HL-60 (cell line): ENCODE data around the gene MAPK11.

Source experiments
- DNase-seq, 2 experiments: peaks; one replicate each; pipeline ENCODE4 v3.0.0-alpha.2; 2010 to 2020; ENCODE audit warnings: low read depth in 1 of 2, low spot score in 1 of 2
- H3K27ac ChIP-seq: fragments of 250-450 bp; sonication (Bioruptor Pico); replicated peaks from 2 replicates; pipeline ENCODE4 v1.5.1; 2020; ENCODE audit warnings: mild to moderate bottlenecking, moderate library complexity
- H3K27me3 ChIP-seq: fragments of 250-450 bp; sonication (Bioruptor Pico); 2 replicates; pipeline ENCODE4 v1.5.1; 2021; ENCODE audit warnings: mild to moderate bottlenecking, moderate library complexity; ENCODE audit not compliant: insufficient read depth, poor library complexity, severe bottlenecking
- H3K4me3 ChIP-seq: replicated peaks from 2 replicates; pipeline ENCODE4 v1.5.1; 2011; ENCODE audit warnings: mild to moderate bottlenecking, control low read depth, low read length; ENCODE audit not compliant: insufficient read depth
- GABPA ChIP-seq: IDR thresholded peaks from 2 replicates; pipeline ENCODE4 v1.6.1; 2012; ENCODE audit warnings: low read depth
- POLR2AphosphoS5 ChIP-seq: IDR thresholded peaks from 2 replicates; pipeline ENCODE4 v1.6.1; 2012; ENCODE audit warnings: low read depth
- REST ChIP-seq: IDR thresholded peaks from 2 replicates; pipeline ENCODE4 v1.6.1; 2012; ENCODE audit warnings: low read depth; ENCODE audit not compliant: insufficient replicate concordance
- SPI1 ChIP-seq: IDR thresholded peaks from 2 replicates; pipeline ENCODE4 v1.6.1; 2012; ENCODE audit warnings: low read depth, mild to moderate bottlenecking, borderline replicate concordance
- TF ChIP-seq, protein P1 (sequence below): IDR thresholded peaks from one replicate; pipeline ENCODE4 v1.5.1; 2011; ENCODE audit warnings: low read length, control low read depth, inconsistent platforms; ENCODE audit not compliant: insufficient read depth

The MAPK11 gene

GRCh38 chr22:50215297-50216054 lies 54.7 kb downstream of the MAPK11 start:
- Histone ChIP-seq H3K4me3 (no peak overlapping the region), H3K27me3 (no peaks in the 10 kb centered on the region), H3K27ac (no peak overlapping the region)
- TF ChIP-seq SPI1 = no peak
- TF ChIP-seq REST = no peak
- TF ChIP-seq GABPA = no peak
- TF ChIP-seq, protein P1, sequence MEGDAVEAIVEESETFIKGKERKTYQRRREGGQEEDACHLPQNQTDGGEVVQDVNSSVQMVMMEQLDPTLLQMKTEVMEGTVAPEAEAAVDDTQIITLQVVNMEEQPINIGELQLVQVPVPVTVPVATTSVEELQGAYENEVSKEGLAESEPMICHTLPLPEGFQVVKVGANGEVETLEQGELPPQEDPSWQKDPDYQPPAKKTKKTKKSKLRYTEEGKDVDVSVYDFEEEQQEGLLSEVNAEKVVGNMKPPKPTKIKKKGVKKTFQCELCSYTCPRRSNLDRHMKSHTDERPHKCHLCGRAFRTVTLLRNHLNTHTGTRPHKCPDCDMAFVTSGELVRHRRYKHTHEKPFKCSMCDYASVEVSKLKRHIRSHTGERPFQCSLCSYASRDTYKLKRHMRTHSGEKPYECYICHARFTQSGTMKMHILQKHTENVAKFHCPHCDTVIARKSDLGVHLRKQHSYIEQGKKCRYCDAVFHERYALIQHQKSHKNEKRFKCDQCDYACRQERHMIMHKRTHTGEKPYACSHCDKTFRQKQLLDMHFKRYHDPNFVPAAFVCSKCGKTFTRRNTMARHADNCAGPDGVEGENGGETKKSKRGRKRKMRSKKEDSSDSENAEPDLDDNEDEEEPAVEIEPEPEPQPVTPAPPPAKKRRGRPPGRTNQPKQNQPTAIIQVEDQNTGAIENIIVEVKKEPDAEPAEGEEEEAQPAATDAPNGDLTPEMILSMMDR = no peak
- peak; percentile 15; the same call in 1 of the 2 replicates for TF ChIP-seq POLR2AphosphoS5
- DNase-seq = no peak
